MM.1S (cell line): ENCODE results near the gene SHC4.

Source experiments
- DNase-seq: peaks from one replicate; pipeline ENCODE4 v3.0.0-alpha.2; 2015
- H2AFZ ChIP-seq: fragments of 300-600 bp; sonication (generic); 2 replicates; pipeline ENCODE4 v1.6.0; 2016; ENCODE audit warnings: antibody characterized with exemption, low read length
- H3F3A ChIP-seq: fragments of 300-600 bp; sonication (generic); 2 replicates; pipeline ENCODE4 v1.6.1; 2016; ENCODE audit warnings: mild to moderate bottlenecking, antibody characterized with exemption, low read length, moderate library complexity, mixed read lengths; ENCODE audit not compliant: insufficient read depth
- H3K27ac ChIP-seq: fragments of 300-600 bp; sonication (generic); 2 replicates; pipeline ENCODE4 v1.5.1; 2016; ENCODE audit warnings: mild to moderate bottlenecking, low read length
- H3K27me3 ChIP-seq: fragments of 300-600 bp; sonication (generic); replicated peaks from 2 replicates; pipeline ENCODE4 v1.6.0; 2016; ENCODE audit warnings: low read length; ENCODE audit not compliant: insufficient read depth
- H3K36me3 ChIP-seq: fragments of 300-600 bp; sonication (generic); replicated peaks from 2 replicates; pipeline ENCODE4 v1.6.1; 2016; ENCODE audit warnings: mild to moderate bottlenecking, low read length, mixed read lengths; ENCODE audit not compliant: insufficient read depth
- H3K4me1 ChIP-seq: fragments of 300-600 bp; sonication (generic); 2 replicates; pipeline ENCODE4 v1.6.1; 2016; ENCODE audit warnings: low read length, mixed read lengths
- H3K4me2 ChIP-seq: fragments of 300-600 bp; sonication (generic); 2 replicates; pipeline ENCODE4 v1.6.0; 2016; ENCODE audit warnings: low read depth, low read length
- H3K4me3 ChIP-seq: fragments of 300-600 bp; sonication (generic); 2 replicates; pipeline ENCODE4 v1.5.1; 2016; ENCODE audit warnings: low read length, mixed read lengths
- H3K79me2 ChIP-seq: fragments of 300-600 bp; sonication (generic); 2 replicates; pipeline ENCODE4 v1.6.1; 2016; ENCODE audit warnings: mixed run types, low read length, mixed read lengths
- H3K9ac ChIP-seq: fragments of 300-600 bp; sonication (generic); 2 replicates; pipeline ENCODE4 v1.6.1; 2016; ENCODE audit warnings: low read length, mixed read lengths
- H3K9me2 ChIP-seq: fragments of 300-600 bp; sonication (generic); replicated peaks from 2 replicates; pipeline ENCODE4 v1.6.1; 2016; ENCODE audit warnings: mild to moderate bottlenecking, low read length, mixed read lengths; ENCODE audit not compliant: insufficient read depth
- H3K9me3 ChIP-seq: fragments of 300-600 bp; sonication (generic); replicated peaks from 2 replicates; pipeline ENCODE4 v1.6.1; 2016; ENCODE audit warnings: mild to moderate bottlenecking, low read length, mixed read lengths; ENCODE audit not compliant: insufficient read depth
- H4K20me1 ChIP-seq: fragments of 300-600 bp; sonication (generic); 2 replicates; pipeline ENCODE4 v1.6.1; 2016; ENCODE audit warnings: mild to moderate bottlenecking, low read length, moderate library complexity, mixed read lengths; ENCODE audit not compliant: insufficient read depth
- EZH2 ChIP-seq: fragments of 300-600 bp; sonication (generic); optimal IDR thresholded peaks from 2 replicates; pipeline ENCODE3; 2017; ENCODE audit warnings: low read depth, mild to moderate bottlenecking, antibody characterized with exemption, low read length, mixed read lengths
- EZH2phosphoT487 ChIP-seq: fragments of 300-600 bp; sonication (generic); IDR thresholded peaks from 2 replicates; pipeline ENCODE4 v1.6.1; 2018; ENCODE audit warnings: antibody characterized with exemption, low read length
- TF ChIP-seq, protein P1 (sequence below): fragments of 300-600 bp; sonication (generic); IDR thresholded peaks from 2 replicates; pipeline ENCODE4 v1.5.1; 2016; ENCODE audit warnings: antibody characterized with exemption, low read length, mixed read lengths

SHC4 gene

DNA sequence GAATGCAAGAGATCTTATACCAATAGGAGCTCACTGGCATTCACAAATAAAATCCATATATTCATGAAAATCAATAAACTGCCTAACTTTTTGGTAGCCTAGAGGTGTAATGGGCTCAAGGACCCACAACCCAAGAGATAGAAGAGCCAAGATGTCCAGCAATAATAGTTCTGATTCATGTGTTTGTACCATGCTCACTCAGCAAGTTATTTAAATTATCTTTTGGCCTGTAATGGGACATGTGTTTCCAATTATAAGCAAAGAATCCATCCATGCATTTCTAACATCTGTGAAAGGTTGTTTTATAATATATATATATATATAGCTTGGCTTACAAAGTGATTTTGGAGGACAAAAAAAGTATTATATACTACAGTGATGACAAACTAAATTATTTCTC lies 29.7 kb upstream of the SHC4 start:
- no peak overlapping the region for H3K9ac ChIP-seq
- H3K4me2 ChIP-seq = no peak overlapping the region
- no peaks in the 10 kb centered on the region; the same call in 1 of the 2 replicates for H3K36me3 ChIP-seq
- no peaks in the 10 kb centered on the region for H3K4me1 ChIP-seq
- H3K27me3 ChIP-seq = no peaks in the 10 kb centered on the region
- H3K79me2 ChIP-seq = no peaks in the 10 kb centered on the region
- no peak overlapping the region for H3K27ac ChIP-seq
- H2AFZ ChIP-seq = no peak overlapping the region
- H3F3A ChIP-seq = no peaks in the 10 kb centered on the region
- H4K20me1 ChIP-seq = no peaks in the 10 kb centered on the region
- no peak for TF ChIP-seq EZH2phosphoT487
- no peak for TF ChIP-seq EZH2
- TF ChIP-seq, protein P1, sequence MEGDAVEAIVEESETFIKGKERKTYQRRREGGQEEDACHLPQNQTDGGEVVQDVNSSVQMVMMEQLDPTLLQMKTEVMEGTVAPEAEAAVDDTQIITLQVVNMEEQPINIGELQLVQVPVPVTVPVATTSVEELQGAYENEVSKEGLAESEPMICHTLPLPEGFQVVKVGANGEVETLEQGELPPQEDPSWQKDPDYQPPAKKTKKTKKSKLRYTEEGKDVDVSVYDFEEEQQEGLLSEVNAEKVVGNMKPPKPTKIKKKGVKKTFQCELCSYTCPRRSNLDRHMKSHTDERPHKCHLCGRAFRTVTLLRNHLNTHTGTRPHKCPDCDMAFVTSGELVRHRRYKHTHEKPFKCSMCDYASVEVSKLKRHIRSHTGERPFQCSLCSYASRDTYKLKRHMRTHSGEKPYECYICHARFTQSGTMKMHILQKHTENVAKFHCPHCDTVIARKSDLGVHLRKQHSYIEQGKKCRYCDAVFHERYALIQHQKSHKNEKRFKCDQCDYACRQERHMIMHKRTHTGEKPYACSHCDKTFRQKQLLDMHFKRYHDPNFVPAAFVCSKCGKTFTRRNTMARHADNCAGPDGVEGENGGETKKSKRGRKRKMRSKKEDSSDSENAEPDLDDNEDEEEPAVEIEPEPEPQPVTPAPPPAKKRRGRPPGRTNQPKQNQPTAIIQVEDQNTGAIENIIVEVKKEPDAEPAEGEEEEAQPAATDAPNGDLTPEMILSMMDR = no peak
- H3K9me2 ChIP-seq = no peaks in the 10 kb centered on the region
- H3K9me3 ChIP-seq = no peaks in the 10 kb centered on the region
- no peak overlapping the region for H3K4me3 ChIP-seq
- no peak for DNase-seq

DNA sequence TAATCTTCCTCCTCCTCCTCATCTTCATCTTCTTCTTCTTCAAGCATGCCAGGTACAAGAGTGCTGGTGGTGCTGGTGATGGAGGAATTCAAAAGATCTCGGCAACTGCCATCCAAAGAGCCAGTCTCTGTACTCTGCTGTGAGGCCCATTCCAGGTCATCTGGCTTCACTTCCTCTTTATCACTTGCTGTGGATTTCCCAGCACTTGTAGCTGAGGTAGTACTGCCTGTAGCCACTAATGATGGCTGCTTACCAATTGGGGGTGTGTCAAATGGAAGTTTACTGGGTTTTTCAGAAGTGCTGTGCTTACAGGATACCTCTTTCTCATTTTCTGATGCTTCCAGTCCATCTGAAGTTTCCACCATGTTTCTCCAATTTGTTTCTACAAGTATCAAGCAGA lies 28.8 kb upstream of the SHC4 start:
- Histone ChIP-seq H3F3A (no peaks in the 10 kb centered on the region), H3K4me1 (no peaks in the 10 kb centered on the region), H3K27me3 (no peaks in the 10 kb centered on the region), H3K9me3 (no peaks in the 10 kb centered on the region), H4K20me1 (no peaks in the 10 kb centered on the region), H3K9me2 (no peaks in the 10 kb centered on the region), H2AFZ (no peak overlapping the region), H3K4me3 (no peak overlapping the region), H3K4me2 (no peak overlapping the region), H3K27ac (no peak overlapping the region), H3K36me3 (no peaks in the 10 kb centered on the region; the same call in 1 of the 2 replicates), H3K9ac (no peak overlapping the region), H3K79me2 (no peaks in the 10 kb centered on the region)
- TF ChIP-seq EZH2 (no peak), EZH2phosphoT487 (no peak)
- TF ChIP-seq, protein P1 = no peak
- no peak for DNase-seq

DNA sequence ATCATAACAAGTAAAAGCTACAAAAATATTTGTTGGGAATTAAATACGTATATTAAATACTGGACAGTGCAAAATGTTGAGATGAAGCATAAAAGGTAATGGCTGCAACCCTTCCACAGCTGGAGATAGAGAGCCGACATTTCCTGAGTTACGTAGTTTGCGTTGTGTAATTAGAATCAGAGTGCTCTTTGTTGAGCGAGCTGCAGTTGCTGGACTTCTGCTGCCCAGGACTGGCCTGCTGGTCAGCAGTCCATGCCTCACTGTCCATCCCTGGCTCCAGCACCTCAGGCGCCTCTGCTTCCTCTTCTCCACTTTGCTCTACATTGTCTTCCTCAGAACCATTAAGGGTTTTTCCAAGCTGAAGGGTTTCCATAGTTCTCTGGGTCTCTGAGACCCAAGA lies 28.4 kb upstream of the SHC4 start:
- Histone ChIP-seq H3F3A (no peaks in the 10 kb centered on the region), H3K27me3 (no peaks in the 10 kb centered on the region), H3K9ac (no peak overlapping the region), H3K9me3 (no peaks in the 10 kb centered on the region), H3K4me3 (no peak overlapping the region), H3K4me1 (no peaks in the 10 kb centered on the region), H4K20me1 (no peaks in the 10 kb centered on the region), H2AFZ (no peak overlapping the region), H3K36me3 (no peaks in the 10 kb centered on the region; the same call in 1 of the 2 replicates), H3K9me2 (no peaks in the 10 kb centered on the region), H3K4me2 (no peak overlapping the region), H3K27ac (no peak overlapping the region), H3K79me2 (no peaks in the 10 kb centered on the region)
- TF ChIP-seq, protein P1 = no peak
- no peak for TF ChIP-seq EZH2phosphoT487
- TF ChIP-seq EZH2 = no peak
- DNase-seq = no peak
